T-helper 22 cell (primary cell): ENCODE data around the gene CCDC112.
"Not testable (repeated sequence)": the region's sequence is repeated elsewhere in the genome, so short reads cannot be mapped to it uniquely, and the experiment has no call there.

Experiments
- DNase-seq: peaks from one replicate; pipeline ENCODE4 v3.0.0-alpha.2; 2020; ENCODE audit warnings: low read depth

CCDC112 gene

GRCh38 chr5:115262011-115262320 lies 34.5 kb downstream of the CCDC112 start:
- no peak for DNase-seq

GRCh38 chr5:115260248-115260647 lies 36.2 kb downstream of the CCDC112 start:
- no peak for DNase-seq

- DNase-seq: no peak
These were observed 38.5 kb downstream of the CCDC112 start for GRCh38 chr5:115257981-115258380.

- DNase-seq: not testable (repeated sequence)
These were observed 47.1 kb downstream of the CCDC112 start for GRCh38 chr5:115249379-115249778.

DNA sequence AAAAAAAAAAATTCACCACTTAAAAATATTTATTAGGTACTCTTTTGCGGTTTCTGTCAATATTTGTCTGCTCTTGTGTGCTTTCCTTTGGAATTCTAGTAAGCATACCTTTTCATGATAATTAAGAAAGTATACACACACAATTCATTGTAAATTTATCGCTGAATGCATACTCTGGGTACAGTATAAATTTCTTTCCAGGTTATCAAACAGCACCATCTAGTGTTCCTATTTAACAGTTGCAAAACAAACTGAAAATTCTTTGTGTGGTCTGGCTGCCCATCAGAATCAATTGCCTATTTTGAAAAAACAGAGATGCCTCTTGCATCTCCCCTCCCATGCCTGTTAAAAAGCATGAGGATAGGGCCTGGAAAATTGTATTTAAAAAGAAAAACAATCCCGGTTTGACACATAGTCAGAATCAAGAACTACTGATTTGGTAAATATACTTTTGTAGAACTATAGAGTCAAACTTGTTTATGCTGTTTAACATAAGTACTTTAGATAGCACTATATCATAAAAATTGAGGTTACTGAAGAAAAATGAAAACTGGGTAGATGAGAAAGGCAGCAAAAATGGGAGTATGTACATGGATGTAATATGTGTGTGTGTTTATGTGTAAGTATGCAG lies 50.0 kb downstream of the CCDC112 start:
- no peak for DNase-seq

DNA sequence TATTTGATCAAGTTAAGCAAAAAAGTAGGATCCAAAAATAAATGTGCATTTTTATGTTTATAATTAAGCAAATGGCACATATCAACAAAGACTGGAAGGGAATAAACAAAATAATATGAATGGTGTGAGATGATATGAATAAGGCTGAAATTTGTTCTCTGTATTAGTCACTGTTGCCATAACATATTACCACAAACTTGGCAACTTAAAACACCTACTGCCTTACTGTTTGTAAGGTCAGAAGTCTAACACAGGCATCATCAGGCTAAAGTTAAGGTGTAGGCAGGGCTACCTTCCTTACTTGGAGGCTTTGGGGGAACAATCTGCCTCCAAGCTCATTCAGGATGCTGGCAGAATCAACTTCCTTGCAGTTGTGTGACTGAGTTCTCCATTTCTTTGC lies 53.0 kb downstream of the CCDC112 start:
- no peak for DNase-seq

GRCh38 chr5:115241881-115242642 lies 54.4 kb downstream of the CCDC112 start:
- no peak for DNase-seq

GRCh38 chr5:115237066-115237465 lies 59.4 kb downstream of the CCDC112 start:
- DNase-seq: no peak

DNA sequence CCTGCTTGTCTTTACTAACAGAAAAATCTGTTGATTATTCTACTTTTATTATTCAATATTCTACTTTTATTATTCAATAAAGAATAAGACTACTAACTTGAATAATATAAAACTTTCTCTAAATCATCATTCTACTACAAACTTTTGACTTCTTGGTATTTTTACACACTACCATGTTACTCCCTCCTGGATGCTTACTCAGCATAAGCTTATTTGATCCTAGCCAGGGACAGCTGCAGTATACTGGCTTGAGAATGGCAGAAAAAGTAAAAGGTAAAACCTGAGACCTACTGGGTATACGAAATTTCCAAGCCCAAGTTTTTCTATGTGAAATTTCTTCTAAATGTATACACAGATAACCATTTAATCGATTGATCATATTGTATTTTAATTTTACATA lies 59.9 kb downstream of the CCDC112 start:
- no peak for DNase-seq

DNA sequence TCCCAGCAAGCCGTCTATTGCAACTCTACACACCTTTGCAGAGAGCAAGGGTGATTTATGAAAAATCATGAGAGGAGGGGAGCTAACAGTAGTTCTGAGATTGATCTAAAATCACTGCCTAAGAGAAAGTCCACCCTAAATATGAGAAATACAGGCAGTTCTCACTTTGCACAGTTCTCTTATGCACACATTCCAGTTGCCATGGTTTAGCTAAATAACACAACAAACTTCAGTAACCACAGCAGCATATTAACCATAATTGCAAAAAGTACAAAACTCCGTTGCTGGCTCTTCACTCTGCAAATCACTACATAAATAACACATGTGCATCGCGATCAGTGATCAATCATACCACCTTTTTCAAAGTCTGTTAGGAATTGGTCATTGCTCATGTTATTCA lies 64.9 kb downstream of the CCDC112 start:
- no peak for DNase-seq

- DNase-seq: no peak
These were observed 66.8 kb downstream of the CCDC112 start for GRCh38 chr5:115229606-115230005.

DNA sequence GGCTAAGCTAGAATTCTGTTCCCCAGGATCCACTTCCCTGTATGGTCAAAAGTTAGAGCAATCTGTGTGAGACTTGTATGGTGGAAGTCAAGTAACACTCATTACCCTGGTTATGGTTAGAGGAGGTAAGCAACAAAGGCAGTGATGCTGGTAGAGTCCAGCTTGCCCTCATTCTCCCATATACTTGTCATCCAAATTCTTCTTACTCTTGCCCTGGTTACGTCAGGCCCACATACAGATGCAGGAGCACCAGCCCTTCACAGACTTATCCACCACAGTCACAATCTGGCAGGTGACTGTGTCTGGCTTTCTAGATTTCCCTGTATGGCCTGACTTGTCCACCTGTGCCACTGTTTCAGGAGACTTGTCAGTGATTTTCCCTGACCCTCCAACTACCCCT lies 69.2 kb downstream of the CCDC112 start:
- DNase-seq: no peak
